ENCODE data around the gene SYCP3. TPM values are rescaled to one million over a fixed set of nuclear protein-coding genes. Genes with fewer than 3 reads are reported as not detected.
A peak's percentile ranks its signal among the peaks of the same experiment; 100 is the strongest.
"Not testable (repeated sequence)": the region's sequence is repeated elsewhere in the genome, so short reads cannot be mapped to it uniquely, and the experiment has no call there.

SYCP3 gene
- total RNA-seq, 2 donors from 2014 or later: not detected

DNA sequence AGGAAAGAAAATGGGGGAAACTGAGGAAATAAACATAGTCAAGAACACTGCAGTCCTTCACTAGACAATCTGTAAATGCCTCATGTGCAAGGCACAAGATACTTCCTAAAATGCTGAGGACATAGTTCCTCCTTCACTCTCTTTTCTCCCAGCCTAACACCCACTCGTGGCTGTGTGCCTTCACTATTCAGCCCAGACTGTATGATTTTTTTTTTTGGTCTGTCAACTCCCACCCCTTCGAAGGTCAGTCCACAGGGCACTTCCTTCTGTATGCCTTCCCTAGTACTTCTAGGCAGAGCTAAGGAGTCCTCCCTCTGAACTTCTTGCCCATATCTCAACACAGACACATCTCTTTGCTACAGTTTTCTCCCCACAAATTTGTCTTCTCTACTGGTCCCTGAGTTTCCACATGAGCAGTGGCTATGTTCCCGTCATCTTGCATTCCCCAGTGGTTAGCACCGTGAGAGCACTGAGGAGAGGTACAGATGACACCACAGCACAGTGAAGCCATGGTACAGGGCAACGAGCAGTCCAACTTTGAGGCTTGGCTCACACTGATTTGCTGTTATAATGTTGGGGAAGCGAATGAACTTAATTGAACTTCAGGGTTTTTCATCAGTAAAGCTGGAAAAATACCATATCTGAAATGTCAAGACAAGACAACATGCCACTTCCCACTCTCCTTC is 24.1 kb upstream of the SYCP3 start:
- intact Hi-C loops (cut with DNase I): no loop called here
- ATAC-seq (peak; percentile 46 to 71), DNase-seq (no peak)

DNA sequence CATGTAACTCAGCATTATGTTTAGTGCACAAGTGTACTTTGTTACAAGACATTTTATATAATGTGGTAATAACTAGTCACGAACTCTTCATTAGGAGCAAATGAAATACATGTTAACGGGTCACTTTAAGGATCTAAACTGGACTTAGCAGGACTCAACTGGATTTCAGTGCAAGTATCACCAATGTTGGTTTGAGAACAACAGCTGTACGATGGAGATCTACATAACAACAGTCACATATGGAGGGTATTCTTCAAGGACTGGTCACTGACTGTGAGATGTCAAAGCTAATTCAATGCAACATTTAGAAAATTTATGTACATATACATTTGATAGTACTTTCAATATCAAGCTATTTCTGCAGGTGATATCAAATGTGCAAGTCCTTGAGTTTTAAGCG is 22.5 kb upstream of the SYCP3 start:
- ATAC-seq: no peak
- DNase-seq: no peak
- intact Hi-C loops (cut with DNase I): no loop called here

DNA sequence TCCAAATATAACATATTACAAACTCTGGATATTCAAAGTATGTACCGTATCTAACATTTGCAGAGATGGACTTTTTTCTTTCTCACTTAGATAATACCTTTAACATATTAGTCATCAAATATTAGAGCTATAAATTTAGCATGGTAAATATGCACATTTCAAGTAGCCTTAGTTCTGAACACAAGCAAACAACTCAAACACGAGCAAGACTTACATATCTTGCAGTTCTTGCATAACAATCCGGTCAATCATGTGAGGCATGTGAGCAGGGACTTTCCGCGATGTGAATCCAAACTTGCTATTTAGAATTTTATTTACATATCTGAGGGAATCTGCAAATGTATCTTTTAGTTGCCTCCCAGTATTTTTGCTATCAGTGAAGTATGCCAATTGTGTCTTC is 22.1 kb upstream of the SYCP3 start:
- DNase-seq (no peak), ATAC-seq (no peak)
- intact Hi-C loops (cut with DNase I): no loop called here

DNA sequence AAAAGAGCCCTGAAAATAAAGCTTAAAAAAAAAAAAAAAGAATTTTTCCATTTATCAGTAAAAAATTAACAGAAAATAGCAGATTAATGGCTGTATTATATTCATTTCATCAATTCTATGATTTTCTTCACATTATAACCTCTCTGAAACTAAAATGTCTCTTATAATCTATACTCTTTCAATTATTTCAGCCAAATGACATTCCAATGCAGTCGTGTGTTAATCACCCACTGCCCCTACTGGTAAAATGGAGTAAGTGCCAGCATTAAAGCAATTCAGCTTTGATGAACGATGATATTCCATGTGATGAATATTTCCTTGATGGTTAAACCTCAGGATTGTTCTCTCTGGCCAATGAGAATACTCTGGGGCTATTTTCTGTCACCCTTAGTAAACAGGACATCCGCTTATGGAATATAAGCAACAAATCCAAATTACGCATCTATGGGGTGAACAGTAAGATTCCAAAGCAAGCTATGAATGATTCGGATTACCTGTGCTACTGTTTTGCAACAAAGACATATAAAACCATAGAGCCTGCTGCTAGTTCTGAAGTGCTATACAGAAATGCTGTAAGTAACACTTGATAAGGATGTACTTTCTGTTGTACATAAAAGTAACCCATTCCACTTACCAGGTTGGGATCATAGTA is 20.3 kb upstream of the SYCP3 start:
- no peak for DNase-seq
- no peak for ATAC-seq
- intact Hi-C loops (cut with DNase I): loop anchor here in 1 of 2 donors (10.0 kb wide), 1 partner anchor 345 kb away; no protein-coding TSS in a partner anchor

DNA sequence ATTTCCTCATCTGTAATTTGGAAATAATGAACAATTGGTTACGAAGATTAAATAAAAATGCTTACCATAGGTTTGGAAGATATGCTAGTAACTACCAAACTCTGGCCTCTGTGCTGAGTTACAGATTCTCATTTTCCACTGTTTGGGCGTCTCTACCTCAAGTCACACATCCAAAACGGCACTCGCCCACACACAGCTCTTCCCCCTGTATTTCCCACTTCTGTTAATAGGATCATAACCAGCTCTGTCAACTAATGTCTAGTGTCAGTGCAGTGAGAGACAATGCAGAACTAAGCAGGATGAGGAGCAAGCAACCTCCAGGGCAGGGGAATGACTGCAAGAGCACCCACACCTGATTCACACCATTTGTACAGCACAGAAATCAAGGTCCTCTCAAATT is 10.9 kb upstream of the SYCP3 start:
- intact Hi-C loops (cut with DNase I): loop anchor here in 1 of 2 donors (10.0 kb wide), 1 partner anchor 335 kb away; no protein-coding TSS in a partner anchor
- no peak for DNase-seq
- ATAC-seq: no peak

DNA sequence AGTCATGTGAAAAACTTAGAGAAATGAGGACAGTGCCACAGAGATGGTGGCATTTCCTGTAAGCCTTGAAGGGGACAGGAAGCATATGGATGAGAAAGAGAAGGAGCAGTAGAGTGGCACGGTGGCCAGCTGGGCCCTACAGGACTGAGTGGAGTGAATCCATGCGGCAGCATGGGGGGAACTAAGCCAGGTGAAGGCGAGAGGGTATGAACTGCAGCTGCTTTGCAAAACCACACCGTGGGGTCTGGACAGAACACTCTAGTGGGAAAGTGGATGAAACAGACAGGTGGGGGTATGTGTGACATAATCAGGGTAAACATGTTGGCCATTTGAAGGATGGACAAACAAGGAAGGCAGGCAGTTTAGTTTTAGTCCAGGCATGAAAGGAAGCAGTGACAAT is 10.4 kb upstream of the SYCP3 start:
- ATAC-seq (no peak), DNase-seq (no peak)
- intact Hi-C loops (cut with DNase I): loop anchor here in 1 of 2 donors (10.0 kb wide), 2 partner anchors 185 to 335 kb away; no protein-coding TSS in a partner anchor

DNA sequence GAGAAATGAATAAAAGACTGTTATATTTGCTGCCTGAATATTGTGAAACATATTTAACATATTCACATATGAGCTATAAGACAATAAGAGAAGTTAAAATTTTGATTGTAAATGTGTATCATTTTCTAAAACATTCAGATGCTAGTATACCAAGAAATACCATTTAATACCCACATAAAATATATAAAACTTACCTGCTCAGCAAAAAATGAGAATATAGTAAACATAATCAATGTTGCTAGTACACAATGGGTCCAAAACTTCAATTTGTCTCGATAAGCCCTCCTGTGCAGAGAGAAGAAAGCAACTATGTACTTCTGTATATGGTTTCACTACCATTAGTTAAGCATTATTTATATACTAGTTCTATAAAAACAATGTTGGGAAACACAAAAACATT is 9.6 kb upstream of the SYCP3 start:
- ATAC-seq: no peak
- DNase-seq: no peak
- intact Hi-C loops (cut with DNase I): loop anchor here in 1 of 2 donors (10.0 kb wide), 1 partner anchor 184 kb away; no protein-coding TSS in a partner anchor

DNA sequence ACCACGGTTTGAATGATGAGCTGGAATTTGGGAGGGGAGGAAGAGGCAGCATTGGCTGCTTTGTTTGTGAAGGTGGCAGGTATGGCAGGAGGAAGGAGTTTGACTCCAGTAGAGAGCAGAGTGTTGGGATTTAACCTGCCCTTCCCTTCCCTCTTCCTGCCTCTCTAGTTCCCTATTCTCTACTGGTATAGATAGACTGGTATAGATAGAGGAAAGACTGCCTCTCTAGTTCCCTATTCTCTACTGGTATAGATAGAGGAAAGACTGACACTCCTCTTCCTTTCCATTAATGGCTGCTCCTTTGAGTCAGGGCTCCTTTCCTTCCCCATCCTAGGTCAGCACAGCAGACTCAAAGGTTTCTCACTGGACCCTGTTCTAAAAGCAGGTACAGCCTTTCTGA is 8.4 kb upstream of the SYCP3 start:
- intact Hi-C loops (cut with DNase I): loop anchor here in 1 of 2 donors (10.0 kb wide), 1 partner anchor 183 kb away; no protein-coding TSS in a partner anchor
- ATAC-seq: peak in 1 of 2 donors; percentile 31
- no peak for DNase-seq

DNA sequence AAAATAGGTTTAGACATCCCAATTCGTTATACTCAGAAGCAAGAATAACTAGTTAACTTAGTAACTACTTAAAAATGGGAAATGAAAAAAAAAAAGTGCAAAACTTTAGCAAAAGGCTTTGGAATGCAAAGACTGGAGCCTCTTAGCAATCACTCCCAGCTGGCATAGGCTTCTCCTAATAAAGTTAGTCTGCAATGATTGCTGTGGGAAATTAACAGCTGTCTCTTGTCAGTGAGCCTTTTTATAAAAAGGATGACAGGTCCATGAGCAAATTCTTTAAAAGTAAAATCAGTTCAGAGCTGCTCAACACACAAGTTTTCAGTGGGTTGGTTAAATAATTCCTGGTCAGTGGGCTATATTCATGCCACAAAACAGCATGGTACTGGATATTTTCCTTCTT is 7.4 kb upstream of the SYCP3 start:
- DNase-seq (no peak), ATAC-seq (no peak)
- intact Hi-C loops (cut with DNase I): loop anchor here in 1 of 2 donors (10.0 kb wide), 1 partner anchor 182 kb away; no protein-coding TSS in a partner anchor

DNA sequence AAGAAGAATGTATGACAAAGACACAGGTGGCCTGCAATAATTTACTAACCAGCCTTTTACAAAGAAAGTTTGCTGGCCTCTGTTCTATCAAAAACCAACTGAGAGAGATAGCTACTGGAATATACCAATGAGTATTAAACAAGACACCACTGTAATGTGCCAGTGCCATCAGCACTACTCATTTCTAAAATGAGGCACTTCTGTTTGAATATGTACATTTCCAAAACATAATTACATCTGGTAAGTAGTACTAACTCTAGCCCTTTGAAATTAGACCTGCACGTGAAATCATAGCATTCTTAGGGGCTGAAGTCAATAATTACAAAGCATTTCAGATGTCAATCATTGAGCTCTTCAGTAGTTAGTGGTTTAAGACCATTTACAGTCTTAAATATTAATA is 6.9 kb upstream of the SYCP3 start:
- no peak for DNase-seq
- no peak for ATAC-seq
- intact Hi-C loops (cut with DNase I): loop anchor here in 1 of 2 donors (10.0 kb wide), 1 partner anchor 181 kb away; no protein-coding TSS in a partner anchor

DNA sequence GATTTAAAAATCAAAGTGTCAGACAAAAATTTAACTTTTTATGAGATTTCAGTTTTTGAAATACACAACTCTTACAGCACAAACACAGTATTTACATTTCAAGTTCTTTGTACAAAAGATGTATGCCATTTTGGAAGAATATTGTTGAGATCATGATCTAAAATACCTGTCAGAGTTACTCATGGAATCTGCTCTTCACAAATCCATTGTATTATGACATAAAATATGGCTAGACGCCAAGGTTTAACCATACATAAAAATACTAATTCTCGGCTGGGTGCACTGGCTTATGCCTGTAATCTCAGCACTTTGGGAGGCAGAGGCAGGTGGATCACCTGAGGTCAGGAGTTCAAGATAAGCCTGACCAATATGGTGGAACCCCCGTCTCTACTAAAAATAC is 6.2 kb upstream of the SYCP3 start:
- intact Hi-C loops (cut with DNase I): loop anchor here in 1 of 2 donors (10.0 kb wide), 1 partner anchor 181 kb away; no protein-coding TSS in a partner anchor
- no peak for DNase-seq
- ATAC-seq: no peak

DNA sequence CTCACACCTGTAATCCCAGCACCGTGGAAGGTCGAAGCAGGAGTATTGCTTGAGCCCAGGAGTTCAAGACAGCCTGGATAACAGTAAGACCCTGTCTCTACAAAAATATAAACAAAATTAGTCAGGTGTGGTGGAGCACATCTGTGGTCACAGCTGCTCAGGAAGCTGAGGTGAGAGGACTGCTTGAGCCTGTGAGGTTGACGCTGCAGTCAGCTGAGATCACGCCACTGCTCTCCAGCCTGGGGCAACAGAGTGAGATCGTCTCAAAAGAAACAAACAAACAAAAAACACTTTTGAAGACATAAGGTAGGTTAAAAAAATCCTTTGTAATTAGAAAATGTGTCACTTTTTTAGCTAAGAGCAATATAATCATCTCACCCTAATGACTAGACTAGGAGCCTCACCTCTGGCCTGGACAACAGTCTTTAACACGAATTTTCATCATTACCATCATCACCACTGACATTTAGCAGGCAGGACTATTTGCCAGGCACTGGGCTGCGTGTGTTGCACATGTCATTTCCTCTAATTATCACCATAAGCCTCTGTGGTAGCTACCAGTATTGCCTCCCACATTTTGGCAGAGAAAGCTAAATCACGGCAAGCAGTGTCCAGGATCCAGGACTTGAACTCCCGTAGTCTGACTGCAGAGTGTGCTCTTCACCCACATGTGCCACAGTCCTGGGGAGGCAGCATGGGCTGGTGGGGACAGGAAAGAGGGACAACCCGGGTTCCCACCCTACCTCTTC is 4.6 kb upstream of the SYCP3 start:
- no peak for DNase-seq
- ATAC-seq: peak in 1 of 2 donors; percentile 20
- intact Hi-C loops (cut with DNase I): loop anchor here in 1 of 2 donors (10.0 kb wide), 1 partner anchor 179 kb away; no protein-coding TSS in a partner anchor

DNA sequence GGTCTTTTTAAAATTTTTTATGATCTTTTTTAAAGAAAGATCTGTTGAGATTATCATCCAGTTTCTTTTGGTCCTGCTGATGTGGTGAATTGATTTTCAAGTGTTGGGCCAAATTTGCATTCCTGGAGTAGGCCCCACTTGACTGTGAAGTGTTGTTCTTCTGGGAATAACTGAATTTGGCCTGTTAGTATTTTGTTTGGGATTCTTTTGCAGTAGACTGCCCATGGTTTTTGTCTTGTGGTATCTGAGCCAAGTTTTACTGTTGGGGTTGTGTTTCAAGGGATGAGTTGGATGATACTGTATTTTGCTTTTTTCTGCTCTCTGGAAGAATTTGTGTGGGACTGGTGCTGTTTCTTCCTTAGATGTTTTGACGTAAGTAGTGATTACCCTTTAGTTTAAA is 4.0 kb upstream of the SYCP3 start:
- intact Hi-C loops (cut with DNase I): loop anchor here in 1 of 2 donors (10.0 kb wide), 1 partner anchor 178 kb away; no protein-coding TSS in a partner anchor
- no peak for ATAC-seq
- no peak for DNase-seq

DNA sequence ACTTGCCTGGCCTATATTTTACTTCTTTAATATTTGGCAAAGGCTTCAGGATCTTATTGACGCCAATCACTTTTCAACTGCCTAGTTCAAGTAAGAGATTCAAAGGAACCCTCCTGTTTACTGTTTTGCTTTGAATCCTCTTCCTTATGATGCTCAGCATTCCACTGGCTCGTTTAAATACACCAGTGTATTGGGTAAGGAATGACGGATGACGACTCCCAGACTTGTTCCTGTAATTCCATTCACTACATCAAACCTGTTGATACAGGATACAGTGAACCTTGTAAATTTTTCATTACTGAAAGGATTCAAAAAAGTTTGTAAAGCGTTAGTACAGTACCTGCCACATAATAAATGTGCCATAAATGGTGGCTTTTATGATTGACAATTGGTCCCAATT is 1.7 kb upstream of the SYCP3 start:
- ATAC-seq: no peak
- no peak for DNase-seq
- intact Hi-C loops (cut with DNase I): loop anchor here in 1 of 2 donors (10.0 kb wide), 1 partner anchor 176 kb away; no protein-coding TSS in a partner anchor

DNA sequence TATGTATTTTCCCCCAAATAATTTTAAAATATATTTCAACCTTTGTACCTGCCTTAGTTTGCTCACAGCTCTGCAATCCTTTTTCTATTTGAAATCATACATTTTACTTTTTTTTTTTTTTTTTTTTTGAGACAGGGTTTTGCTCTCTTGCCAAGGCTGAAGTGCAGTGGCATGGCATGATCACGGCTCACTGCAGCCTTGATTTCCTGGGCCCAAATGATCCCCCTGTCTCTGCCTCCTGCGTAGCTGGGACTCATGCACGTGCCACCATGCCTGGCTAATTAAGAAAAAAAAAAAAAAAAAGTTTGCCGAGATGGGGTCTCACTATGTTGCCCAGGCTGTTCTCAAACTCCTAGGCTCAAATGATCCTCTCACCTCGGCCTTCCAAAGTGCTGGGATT is 1.3 kb upstream of the SYCP3 start:
- DNase-seq (no peak), ATAC-seq (no peak)
- intact Hi-C loops (cut with DNase I): loop anchor here in 1 of 2 donors (10.0 kb wide), 1 partner anchor 176 kb away; no protein-coding TSS in a partner anchor

DNA sequence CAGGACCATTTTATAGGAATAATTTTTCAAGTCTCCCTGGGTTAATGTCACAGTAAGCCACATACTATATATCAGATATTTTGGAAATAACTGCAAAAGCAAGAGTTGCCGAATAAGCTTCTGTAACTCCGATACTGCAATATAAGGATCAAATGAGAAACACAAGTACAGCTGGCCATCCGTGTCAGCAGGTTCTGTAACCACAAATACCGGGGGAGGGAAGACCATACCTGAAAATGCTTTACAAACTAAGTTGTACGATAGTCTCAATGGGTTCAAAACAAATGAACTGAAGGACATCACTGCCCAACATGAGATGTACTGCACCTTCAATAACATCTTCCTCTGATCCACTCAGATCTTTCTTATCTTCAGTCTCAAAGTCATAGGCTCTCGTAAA is 1.8 kb downstream of the SYCP3 start:
- DNase-seq (no peak), ATAC-seq (no peak)
- intact Hi-C loops (cut with DNase I): no loop called here

DNA sequence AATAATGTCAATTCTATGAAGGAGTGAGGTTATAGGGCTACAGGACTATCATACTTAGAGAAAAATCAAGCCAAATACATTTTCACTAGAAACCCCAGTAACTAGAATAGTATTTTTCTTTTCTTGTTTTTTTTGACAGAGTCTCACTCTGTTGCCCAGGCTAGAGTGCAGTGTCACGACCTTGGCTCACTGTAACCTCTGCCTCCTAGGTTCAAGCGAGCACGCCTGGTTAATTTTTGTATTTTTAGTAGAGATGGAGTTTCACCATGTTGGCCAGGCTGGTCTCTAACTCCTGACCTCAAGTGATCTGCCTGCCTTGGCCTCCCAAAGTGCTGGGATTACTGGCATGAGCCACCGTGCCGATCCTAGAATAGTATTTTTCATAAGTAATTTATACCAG is 4.8 kb downstream of the SYCP3 start:
- intact Hi-C loops (cut with DNase I); DNase-seq; ATAC-seq: not testable (repeated sequence)

DNA sequence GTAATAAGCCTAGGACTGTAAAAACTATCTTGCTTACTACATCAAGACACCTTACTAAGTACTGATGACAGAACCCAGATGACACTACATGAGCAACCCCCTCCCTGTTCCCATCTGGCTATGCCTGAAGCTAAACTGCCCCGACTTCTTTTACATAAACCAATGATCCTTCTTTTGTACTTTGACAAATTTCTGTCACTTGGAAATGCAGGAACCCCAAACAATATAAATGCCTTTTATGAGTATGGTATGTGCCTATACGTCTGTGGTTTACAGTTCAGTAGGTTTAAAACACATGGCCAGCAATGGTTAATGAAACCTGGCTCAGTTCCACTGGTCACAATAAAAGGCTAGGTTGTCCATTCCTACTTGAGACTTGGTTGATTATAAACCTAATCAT is 6.1 kb downstream of the SYCP3 start:
- DNase-seq: no peak
- intact Hi-C loops (cut with DNase I): no loop called here
- ATAC-seq: no peak

DNA sequence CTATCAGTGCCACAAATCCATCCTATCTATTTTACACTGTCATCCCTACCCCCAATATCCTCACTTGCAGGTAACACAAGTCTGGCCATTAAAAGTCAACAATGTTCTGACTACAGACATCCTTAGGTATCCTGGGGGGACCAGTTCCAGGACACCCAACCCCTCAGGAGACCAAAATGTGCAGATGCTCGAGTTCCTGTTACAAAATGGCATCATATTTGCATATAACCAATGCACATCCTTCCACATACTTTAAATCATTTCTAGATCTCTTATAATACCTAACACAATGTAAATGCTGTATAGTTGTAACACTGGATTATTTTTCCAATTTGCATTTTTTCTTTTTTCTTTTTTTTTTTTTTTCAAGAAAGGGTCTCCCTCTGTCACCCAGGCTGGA is 6.9 kb downstream of the SYCP3 start:
- no peak for ATAC-seq
- DNase-seq: no peak
- intact Hi-C loops (cut with DNase I): no loop called here

Measured in left cardiac atrium (tissue), 4 donors.